Measurements from ENCODE around the gene NR1I3.
"Not testable (repeated sequence)": the region's sequence is repeated elsewhere in the genome, so short reads cannot be mapped to it uniquely, and the experiment has no call there.

The NR1I3 gene

DNA sequence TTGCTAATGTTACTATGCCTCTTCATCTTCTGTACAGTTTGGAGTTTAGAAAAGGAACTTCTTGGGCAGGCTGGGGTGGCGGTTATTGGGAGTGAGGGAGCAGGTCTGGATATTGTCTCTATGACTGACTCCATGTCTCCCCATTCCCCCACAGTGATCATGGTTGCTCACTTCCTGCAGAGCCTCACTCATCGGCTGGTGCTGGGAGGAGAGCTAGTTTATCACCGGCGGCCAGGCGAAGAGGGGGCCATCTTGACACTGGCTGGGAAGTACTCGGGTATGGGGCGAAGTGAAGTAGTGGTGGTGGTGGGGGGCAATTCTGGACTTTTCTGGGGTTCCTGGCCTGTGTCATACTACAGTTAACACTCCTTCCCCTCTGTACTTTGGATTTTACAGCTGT, 10.0 kb downstream of the NR1I3 start:
- no peak for DNase-seq
- no peaks in the 10 kb centered on the region for H3K27me3 ChIP-seq (replicated peaks; ENCODE audit: control insufficient read depth, insufficient read depth, low read length, poor library complexity, severe bottlenecking)
- H3K27ac ChIP-seq (ENCODE audit: insufficient read depth, low read length, poor library complexity, severe bottlenecking), result no peak overlapping the region
- peaks cover 21% of the 10 kb centered on the region for H3K36me3 ChIP-seq (ENCODE audit: control insufficient read depth, insufficient read depth, low read length)
- H3K4me1 ChIP-seq (ENCODE audit: control insufficient read depth, insufficient read depth, low read length, poor library complexity, severe bottlenecking), result peaks cover 20% of the 10 kb centered on the region
- no peaks in the 10 kb centered on the region for H3K9me3 ChIP-seq (ENCODE audit: control insufficient read depth, low read length)
- no peak overlapping the region for H3K4me3 ChIP-seq (ENCODE audit: insufficient read depth, low read depth, low read length, poor library complexity, severe bottlenecking)

DNA sequence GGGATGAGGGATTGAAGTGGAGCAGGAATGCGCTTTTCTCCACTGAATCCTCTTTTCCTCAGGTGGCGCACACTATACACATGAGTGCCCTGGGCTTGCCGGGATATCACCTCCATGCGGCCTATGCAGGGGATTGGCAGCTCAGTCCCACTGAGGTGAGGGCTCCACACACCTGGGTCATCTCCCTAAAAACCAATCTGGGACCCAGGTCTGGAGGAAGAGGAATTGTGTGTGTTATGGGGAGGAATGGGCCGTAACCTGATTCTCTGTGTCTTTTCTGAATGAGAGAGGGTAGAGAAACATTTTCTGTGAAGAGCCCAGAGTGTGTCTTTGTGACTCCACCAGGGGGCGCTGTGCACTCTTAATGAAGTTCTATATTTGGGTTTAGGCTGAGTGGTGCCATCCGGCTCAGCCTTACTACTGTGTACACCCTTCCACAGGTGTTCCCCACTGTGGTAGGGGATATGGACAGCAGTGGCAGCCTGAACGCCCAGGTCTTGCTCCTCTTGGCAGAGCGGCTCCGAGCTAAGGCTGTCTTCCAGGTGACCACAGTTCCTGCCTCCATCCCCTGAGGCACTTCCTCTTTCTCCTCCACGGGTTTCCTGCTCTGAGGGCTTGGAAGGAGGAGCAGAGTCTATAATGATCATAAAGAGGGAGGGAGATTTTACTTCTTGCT, 10.7 kb downstream of the NR1I3 start:
- peak; percentile 65 to 81 (median 73) for DNase-seq
- no peaks in the 10 kb centered on the region for H3K9me3 ChIP-seq (ENCODE audit: control insufficient read depth, low read length)
- no peak overlapping the region for H3K4me3 ChIP-seq (ENCODE audit: insufficient read depth, low read depth, low read length, poor library complexity, severe bottlenecking)
- H3K36me3 ChIP-seq (ENCODE audit: control insufficient read depth, insufficient read depth, low read length), result peaks cover 21% of the 10 kb centered on the region
- H3K27me3 ChIP-seq (replicated peaks; ENCODE audit: control insufficient read depth, insufficient read depth, low read length, poor library complexity, severe bottlenecking), result no peaks in the 10 kb centered on the region
- H3K27ac ChIP-seq (ENCODE audit: insufficient read depth, low read length, poor library complexity, severe bottlenecking), result no peak overlapping the region
- H3K4me1 ChIP-seq (ENCODE audit: control insufficient read depth, insufficient read depth, low read length, poor library complexity, severe bottlenecking), result peaks cover 20% of the 10 kb centered on the region

DNA sequence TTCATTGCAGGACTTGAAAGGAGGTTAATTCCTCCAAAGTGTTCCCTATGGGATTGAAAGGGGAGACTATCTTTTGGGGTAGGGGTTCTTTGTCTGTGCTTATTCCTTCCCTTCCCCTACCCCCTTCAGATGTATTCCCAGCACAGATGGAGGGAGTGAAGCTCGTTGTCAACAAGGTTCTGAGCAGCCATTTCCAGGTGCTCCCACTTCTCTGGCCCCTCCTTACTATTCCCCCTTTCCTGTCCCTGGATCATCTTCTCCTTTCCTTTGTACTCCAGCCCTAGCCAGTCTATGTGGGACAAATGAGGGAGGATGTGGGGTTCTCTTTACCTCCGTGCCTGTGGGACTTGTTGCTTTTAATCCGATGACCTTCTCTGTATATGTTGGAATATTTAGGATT, 11.2 kb downstream of the NR1I3 start:
- Histone ChIP-seq H3K27ac (ENCODE audit: insufficient read depth, low read length, poor library complexity, severe bottlenecking) (no peak overlapping the region), H3K4me1 (ENCODE audit: control insufficient read depth, insufficient read depth, low read length, poor library complexity, severe bottlenecking) (peaks cover 20% of the 10 kb centered on the region), H3K27me3 (replicated peaks; ENCODE audit: control insufficient read depth, insufficient read depth, low read length, poor library complexity, severe bottlenecking) (no peaks in the 10 kb centered on the region), H3K9me3 (ENCODE audit: control insufficient read depth, low read length) (no peaks in the 10 kb centered on the region), H3K4me3 (ENCODE audit: insufficient read depth, low read depth, low read length, poor library complexity, severe bottlenecking) (peak overlapping the region; percentile 70), H3K36me3 (ENCODE audit: control insufficient read depth, insufficient read depth, low read length) (peaks cover 21% of the 10 kb centered on the region)
- no peak for DNase-seq

DNA sequence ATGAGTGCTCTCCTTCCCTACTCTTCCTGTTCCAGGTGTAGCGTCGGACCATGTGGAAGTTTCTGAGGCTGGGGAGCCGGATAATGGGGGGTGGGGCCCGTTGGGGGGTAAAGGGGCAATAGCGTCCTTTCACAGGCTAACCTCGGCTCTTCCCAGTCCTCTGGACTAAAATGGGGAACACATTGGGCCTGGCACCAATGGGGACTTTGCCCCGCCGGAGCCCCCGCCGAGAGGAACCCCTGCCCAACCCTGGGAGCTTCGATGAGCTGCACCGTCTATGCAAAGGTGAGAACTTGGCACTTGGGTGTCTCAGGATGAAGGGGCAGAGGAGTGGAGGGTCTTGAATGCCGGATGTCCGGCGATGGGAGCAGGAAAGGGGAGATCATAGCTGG, 11.7 kb downstream of the NR1I3 start:
- peaks cover 20% of the 10 kb centered on the region for H3K4me1 ChIP-seq (ENCODE audit: control insufficient read depth, insufficient read depth, low read length, poor library complexity, severe bottlenecking)
- no peak for DNase-seq

DNA sequence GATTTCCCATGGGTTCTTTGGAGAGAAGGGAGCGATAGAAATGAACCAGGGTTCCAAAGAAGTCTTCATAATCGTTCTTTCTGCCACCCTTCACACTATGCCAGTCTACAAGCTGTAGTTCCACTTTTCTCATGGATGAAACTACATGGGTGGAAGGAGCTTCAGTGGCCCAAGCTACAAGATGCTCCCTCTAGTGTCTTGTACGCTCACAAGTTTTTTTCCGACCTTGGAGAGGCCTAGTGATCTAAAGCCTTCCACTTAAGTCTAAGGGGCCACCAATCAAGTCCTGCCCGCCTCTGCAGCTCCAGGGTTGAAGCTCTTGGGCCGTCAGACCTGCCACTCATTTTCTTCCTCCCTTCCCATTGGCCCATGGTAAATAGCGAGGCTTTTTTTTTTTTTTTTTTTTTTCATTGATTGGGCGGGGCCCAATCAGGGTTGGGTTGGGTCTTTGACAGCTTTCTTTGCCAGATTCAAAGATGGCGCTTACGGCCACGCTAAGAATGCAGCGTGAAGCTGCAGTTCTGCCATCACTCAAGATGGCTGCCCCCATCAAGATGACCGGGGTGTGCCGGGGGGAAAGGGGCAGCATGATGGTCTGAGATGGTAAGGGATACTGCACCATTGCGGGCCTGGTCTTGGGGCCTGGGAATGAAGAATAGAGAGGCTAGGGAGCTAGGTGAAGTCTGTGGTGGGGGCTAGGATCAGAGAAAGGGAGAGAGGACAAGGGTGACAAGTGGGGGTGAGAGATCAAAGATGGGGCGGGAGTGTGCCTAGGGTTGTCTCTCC, 12.3 kb downstream of the NR1I3 start, which contains the start of gene TOMM40L:
Gene TOMM40L (plus strand): TSS at position 527 of the 786 bp plus-strand sequence. CDS start 430 bp downstream, outside the sequence.
- peak within 1 kb of the TSS; percentile 70 for H3K4me3 ChIP-seq (ENCODE audit: insufficient read depth, low read depth, low read length, poor library complexity, severe bottlenecking)
- no peaks in the 10 kb centered on the region for H3K27me3 ChIP-seq (replicated peaks; ENCODE audit: control insufficient read depth, insufficient read depth, low read length, poor library complexity, severe bottlenecking)
- H3K9me3 ChIP-seq (ENCODE audit: control insufficient read depth, low read length), result no peaks in the 10 kb centered on the region
- H3K36me3 ChIP-seq (ENCODE audit: control insufficient read depth, insufficient read depth, low read length), result peaks cover 21% of the 10 kb centered on the region
- peak within 1 kb of the TSS; percentile 56 for H3K27ac ChIP-seq (ENCODE audit: insufficient read depth, low read length, poor library complexity, severe bottlenecking)
- DNase-seq, result peak; percentile 83 to 86 (median 84)
- H3K4me1 ChIP-seq (ENCODE audit: control insufficient read depth, insufficient read depth, low read length, poor library complexity, severe bottlenecking), result peaks cover 20% of the 10 kb centered on the region

More for the DNA sequence above, 11.7 kb downstream of the NR1I3 start:
- Histone ChIP-seq H3K36me3 (ENCODE audit: control insufficient read depth, insufficient read depth, low read length) (peaks cover 21% of the 10 kb centered on the region), H3K27ac (ENCODE audit: insufficient read depth, low read length, poor library complexity, severe bottlenecking) (peak overlapping the region; percentile 56), H3K9me3 (ENCODE audit: control insufficient read depth, low read length) (no peaks in the 10 kb centered on the region), H3K27me3 (replicated peaks; ENCODE audit: control insufficient read depth, insufficient read depth, low read length, poor library complexity, severe bottlenecking) (no peaks in the 10 kb centered on the region), H3K4me3 (ENCODE audit: insufficient read depth, low read depth, low read length, poor library complexity, severe bottlenecking) (peak overlapping the region; percentile 70)

DNA sequence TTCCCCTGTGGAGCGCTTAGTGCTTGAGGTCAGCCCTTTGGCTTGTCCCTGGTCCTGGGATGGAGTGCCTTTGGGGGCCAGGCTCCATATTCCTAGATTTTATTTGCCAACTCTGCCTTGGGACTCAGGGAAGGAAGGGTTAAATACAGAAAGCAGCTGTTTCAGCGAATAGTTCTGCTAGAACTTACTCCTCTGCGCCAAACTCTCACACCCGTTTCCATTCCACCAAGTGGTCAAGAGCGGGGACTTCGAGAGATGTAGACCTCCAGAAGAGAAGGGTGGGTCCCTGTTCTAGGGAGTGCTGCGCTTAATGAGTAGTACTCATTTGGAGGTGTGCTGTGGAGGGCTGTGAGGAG, 12.8 kb downstream of the NR1I3 start:
- Histone ChIP-seq H3K27ac (ENCODE audit: insufficient read depth, low read length, poor library complexity, severe bottlenecking) (peak overlapping the region; percentile 10), H3K36me3 (ENCODE audit: control insufficient read depth, insufficient read depth, low read length) (peaks cover 20% of the 10 kb centered on the region), H3K9me3 (ENCODE audit: control insufficient read depth, low read length) (no peaks in the 10 kb centered on the region), H3K4me1 (ENCODE audit: control insufficient read depth, insufficient read depth, low read length, poor library complexity, severe bottlenecking) (peaks cover 20% of the 10 kb centered on the region), H3K27me3 (replicated peaks; ENCODE audit: control insufficient read depth, insufficient read depth, low read length, poor library complexity, severe bottlenecking) (no peaks in the 10 kb centered on the region), H3K4me3 (ENCODE audit: insufficient read depth, low read depth, low read length, poor library complexity, severe bottlenecking) (no peak overlapping the region)
- no peak for DNase-seq

DNA sequence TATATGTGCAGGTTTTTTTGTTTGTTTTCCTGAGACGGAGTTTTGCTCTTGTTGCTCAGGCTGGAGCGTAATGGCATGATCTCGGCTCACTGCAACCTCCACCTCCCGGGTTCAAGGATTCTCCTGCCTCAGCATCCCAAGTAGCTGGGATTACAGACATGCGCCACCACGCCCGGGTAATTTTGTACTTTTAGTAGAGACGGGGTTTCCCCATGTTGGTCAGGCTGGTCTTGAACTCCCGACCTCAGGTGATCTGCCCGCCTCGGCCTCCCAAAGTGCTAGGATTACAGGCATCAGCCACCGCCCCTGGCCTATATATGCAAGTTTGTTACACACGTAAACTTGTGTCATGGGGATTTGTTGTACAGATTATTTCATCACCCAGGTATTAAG, 13.3 kb downstream of the NR1I3 start:
- Histone ChIP-seq H3K36me3 (ENCODE audit: control insufficient read depth, insufficient read depth, low read length) (peaks cover 15% of the 10 kb centered on the region), H3K4me1 (ENCODE audit: control insufficient read depth, insufficient read depth, low read length, poor library complexity, severe bottlenecking) (peaks cover 20% of the 10 kb centered on the region)
- H3K9me3 ChIP-seq (ENCODE audit: control insufficient read depth, low read length); H3K4me3 ChIP-seq (ENCODE audit: insufficient read depth, low read depth, low read length, poor library complexity, severe bottlenecking); DNase-seq; H3K27ac ChIP-seq (ENCODE audit: insufficient read depth, low read length, poor library complexity, severe bottlenecking); H3K27me3 ChIP-seq (replicated peaks; ENCODE audit: control insufficient read depth, insufficient read depth, low read length, poor library complexity, severe bottlenecking): not testable (repeated sequence)

DNA sequence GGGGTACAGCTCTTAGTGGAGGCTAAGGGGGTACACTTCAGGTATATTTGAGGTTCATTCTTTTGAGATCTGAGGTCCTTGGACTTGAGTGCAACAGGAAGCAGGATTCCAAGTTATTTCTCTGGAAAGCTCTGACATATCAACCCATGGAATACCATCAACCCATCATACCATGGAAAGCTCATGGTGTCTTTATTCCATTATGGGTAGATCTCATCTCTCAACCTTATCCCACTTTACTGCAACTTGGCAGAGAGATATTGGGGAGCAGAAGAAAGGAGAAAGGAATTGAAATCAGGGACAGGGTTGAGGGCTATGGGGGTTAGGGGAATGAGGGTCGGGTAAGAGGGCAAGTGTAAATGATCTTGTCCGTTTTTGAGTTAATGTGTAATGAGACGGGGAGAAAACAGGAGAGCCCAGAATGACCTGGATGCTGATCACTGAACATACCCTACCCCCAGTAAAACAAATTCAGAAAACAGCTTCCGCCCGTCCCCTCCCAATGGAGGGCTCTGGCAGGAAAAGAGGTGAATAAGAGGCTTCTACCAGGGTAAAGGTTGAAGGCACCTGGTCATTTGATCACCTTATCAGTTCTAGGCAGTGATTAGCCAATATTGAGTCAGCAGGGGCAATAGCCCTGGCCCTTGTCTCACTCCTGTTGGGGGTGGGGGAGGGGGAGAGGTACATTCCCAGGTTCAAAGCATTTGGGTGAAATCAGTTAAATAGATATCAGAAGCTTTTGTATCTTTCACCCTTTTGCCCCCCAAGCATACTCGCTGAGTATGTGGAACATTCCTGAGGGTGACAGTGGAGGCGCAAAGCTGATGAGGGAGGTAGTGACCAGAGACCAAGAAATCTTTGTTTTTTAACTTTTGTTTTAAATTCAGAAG, 14.0 kb downstream of the NR1I3 start:
- H3K4me3 ChIP-seq (ENCODE audit: insufficient read depth, low read depth, low read length, poor library complexity, severe bottlenecking), result no peak overlapping the region
- no peaks in the 10 kb centered on the region for H3K27me3 ChIP-seq (replicated peaks; ENCODE audit: control insufficient read depth, insufficient read depth, low read length, poor library complexity, severe bottlenecking)
- H3K4me1 ChIP-seq (ENCODE audit: control insufficient read depth, insufficient read depth, low read length, poor library complexity, severe bottlenecking), result peaks cover 20% of the 10 kb centered on the region
- H3K36me3 ChIP-seq (ENCODE audit: control insufficient read depth, insufficient read depth, low read length), result peaks cover 9% of the 10 kb centered on the region
- H3K9me3 ChIP-seq (ENCODE audit: control insufficient read depth, low read length), result no peaks in the 10 kb centered on the region
- H3K27ac ChIP-seq (ENCODE audit: insufficient read depth, low read length, poor library complexity, severe bottlenecking), result no peak overlapping the region
- no peak for DNase-seq

DNA sequence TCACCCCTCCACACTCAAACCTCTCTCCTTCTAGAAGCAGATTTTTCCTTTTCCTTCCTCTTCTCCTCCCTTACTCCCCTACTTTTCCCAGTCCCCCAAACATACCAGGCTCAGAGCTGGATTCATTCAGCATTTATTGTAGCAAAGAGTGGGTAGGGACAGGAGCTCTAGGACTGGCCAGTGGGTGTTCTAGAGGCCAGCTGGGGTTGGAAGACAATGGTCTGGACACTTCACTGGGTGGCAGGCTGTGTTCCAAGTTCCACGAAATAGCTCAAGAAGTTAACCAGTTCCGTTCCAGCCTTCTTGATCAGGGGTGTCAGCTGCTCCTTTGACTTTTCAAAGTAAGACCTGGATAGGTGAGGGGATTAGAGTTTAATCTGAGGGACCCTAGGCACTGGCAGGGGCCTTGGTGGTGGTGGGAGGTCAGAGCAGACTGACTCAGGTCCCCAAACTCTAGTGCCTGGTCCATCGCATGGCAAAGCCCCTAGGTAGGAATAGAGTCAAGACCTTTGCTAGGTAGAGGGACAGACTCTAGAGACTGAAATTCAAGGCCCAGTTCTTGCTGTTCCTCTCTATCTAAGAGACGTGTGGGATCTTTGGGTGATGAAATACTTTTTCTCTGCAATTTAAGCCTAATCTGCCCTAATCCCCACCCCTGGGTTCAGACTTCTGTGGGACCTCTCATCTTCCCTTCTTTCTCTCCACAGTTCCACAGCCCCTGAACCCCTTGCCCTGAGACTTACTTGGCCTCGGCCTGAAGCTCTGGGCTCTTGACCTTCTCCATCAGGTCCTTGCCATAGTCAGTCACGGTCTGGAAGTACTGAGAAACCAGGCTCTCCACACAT, 15.6 kb downstream of the NR1I3 start:
- no peak overlapping the region for H3K4me3 ChIP-seq (ENCODE audit: insufficient read depth, low read depth, low read length, poor library complexity, severe bottlenecking)
- peaks cover 19% of the 10 kb centered on the region for H3K4me1 ChIP-seq (ENCODE audit: control insufficient read depth, insufficient read depth, low read length, poor library complexity, severe bottlenecking)

More for the DNA sequence above, 15.6 kb downstream of the NR1I3 start:
- H3K9me3 ChIP-seq (ENCODE audit: control insufficient read depth, low read length), result no peaks in the 10 kb centered on the region
- H3K27ac ChIP-seq (ENCODE audit: insufficient read depth, low read length, poor library complexity, severe bottlenecking), result no peak overlapping the region
- no peaks in the 10 kb centered on the region for H3K27me3 ChIP-seq (replicated peaks; ENCODE audit: control insufficient read depth, insufficient read depth, low read length, poor library complexity, severe bottlenecking)
- H3K36me3 ChIP-seq (ENCODE audit: control insufficient read depth, insufficient read depth, low read length), result no peaks in the 10 kb centered on the region
- DNase-seq, result no peak
